H54 (cell line): ENCODE data around the gene EPB41.
"Not testable (repeated sequence)": the region's sequence is repeated elsewhere in the genome, so short reads cannot be mapped to it uniquely, and the experiment has no call there.

Experiments
- DNase-seq: peaks from one replicate; pipeline ENCODE4 v3.0.0; 2011; ENCODE audit warnings: low spot score, mixed read lengths; ENCODE audit not compliant: insufficient read length
- FAIRE-seq: peaks from 3 replicates; lab custom pipeline; 2011; peaks lifted over from hg19 to GRCh38; lab: Jason Lieb, UNC
- POLR2A ChIP-seq: IDR thresholded peaks from 2 replicates; pipeline ENCODE4 v1.6.1; 2011; ENCODE audit warnings: low read depth, mild to moderate bottlenecking, low read length

Gene EPB41

GRCh38 chr1:28926629-28927265 is 12.4 kb downstream of the EPB41 start:
- FAIRE-seq (peak; percentile 62), DNase-seq (no peak)
- no peak for TF ChIP-seq POLR2A

- TF ChIP-seq POLR2A: no peak
- DNase-seq (no peak), FAIRE-seq (no peak)
These were observed 12.9 kb downstream of the EPB41 start for GRCh38 chr1:28927266-28927647.

GRCh38 chr1:28927648-28928313 is 13.4 kb downstream of the EPB41 start:
- no peak for DNase-seq
- no peak for FAIRE-seq
- no peak for TF ChIP-seq POLR2A

GRCh38 chr1:28928314-28928941 is 14.1 kb downstream of the EPB41 start:
- no peak for DNase-seq
- TF ChIP-seq POLR2A: no peak
- FAIRE-seq: no peak

- no peak for FAIRE-seq
- no peak for TF ChIP-seq POLR2A
- no peak for DNase-seq
These were observed 18.9 kb downstream of the EPB41 start for GRCh38 chr1:28933277-28933676.

- DNase-seq: no peak
- no peak for FAIRE-seq
- TF ChIP-seq POLR2A: no peak
These were observed 19.5 kb downstream of the EPB41 start for GRCh38 chr1:28933918-28934317.

- no peak for TF ChIP-seq POLR2A
- DNase-seq (no peak), FAIRE-seq (no peak)
These were observed 20.3 kb downstream of the EPB41 start for GRCh38 chr1:28934676-28935075.

- DNase-seq: no peak
- TF ChIP-seq POLR2A: no peak
- no peak for FAIRE-seq
These were observed 20.9 kb downstream of the EPB41 start for GRCh38 chr1:28935293-28935692.

GRCh38 chr1:28936094-28936493 is 21.7 kb downstream of the EPB41 start:
- TF ChIP-seq POLR2A: no peak
- no peak for FAIRE-seq
- no peak for DNase-seq

- FAIRE-seq (no peak), DNase-seq (no peak)
- TF ChIP-seq POLR2A: no peak
These were observed 22.2 kb downstream of the EPB41 start for GRCh38 chr1:28936528-28936927.

GRCh38 chr1:28943581-28943980 is 29.2 kb downstream of the EPB41 start:
- DNase-seq, FAIRE-seq: not testable (repeated sequence)

GRCh38 chr1:28950006-28950405 is 35.6 kb downstream of the EPB41 start:
- TF ChIP-seq POLR2A: no peak
- no peak for FAIRE-seq
- DNase-seq: no peak

GRCh38 chr1:28950449-28950848 is 36.1 kb downstream of the EPB41 start:
- FAIRE-seq (no peak), DNase-seq (no peak)
- no peak for TF ChIP-seq POLR2A

- FAIRE-seq (no peak), DNase-seq (no peak)
- no peak for TF ChIP-seq POLR2A
These were observed 39.9 kb downstream of the EPB41 start for GRCh38 chr1:28954126-28954726.

GRCh38 chr1:28956038-28956464 is 41.7 kb downstream of the EPB41 start:
- FAIRE-seq: peak; percentile 41
- TF ChIP-seq POLR2A: no peak
- no peak for DNase-seq

- not testable (repeated sequence) for FAIRE-seq, DNase-seq
These were observed 47.9 kb downstream of the EPB41 start for GRCh38 chr1:28962114-28962831.
